ENCODE results near the gene STARD3. TPM values are rescaled to one million over a fixed set of nuclear protein-coding genes. Genes with fewer than 3 reads are reported as not detected.

STARD3 gene
- total RNA-seq, 1 experiment from 2014 or later = 44.8 TPM

DNA sequence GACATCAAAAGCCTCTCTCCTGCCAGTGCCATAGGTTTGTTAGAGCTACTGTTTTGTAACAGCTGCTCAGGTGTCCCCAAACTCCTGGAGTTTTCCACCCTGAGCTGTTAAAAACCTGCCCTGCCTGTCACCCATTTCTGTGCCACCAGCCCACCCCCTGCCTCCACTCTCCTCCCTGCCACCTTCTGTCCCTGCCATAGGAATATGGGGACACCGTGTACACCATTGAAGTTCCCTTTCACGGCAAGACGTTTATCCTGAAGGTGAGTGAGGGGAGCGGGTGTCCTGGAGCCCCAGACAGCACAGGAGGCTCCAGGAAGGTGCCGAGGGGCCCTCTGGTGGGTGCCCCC, 23.0 kb downstream of the STARD3 start:
- TF ChIP-seq POLR2AphosphoS5 (IDR thresholded peaks at IDR 0.05; ENCODE audit: low read depth, low read length) = no peak
- TF ChIP-seq, protein P1, sequence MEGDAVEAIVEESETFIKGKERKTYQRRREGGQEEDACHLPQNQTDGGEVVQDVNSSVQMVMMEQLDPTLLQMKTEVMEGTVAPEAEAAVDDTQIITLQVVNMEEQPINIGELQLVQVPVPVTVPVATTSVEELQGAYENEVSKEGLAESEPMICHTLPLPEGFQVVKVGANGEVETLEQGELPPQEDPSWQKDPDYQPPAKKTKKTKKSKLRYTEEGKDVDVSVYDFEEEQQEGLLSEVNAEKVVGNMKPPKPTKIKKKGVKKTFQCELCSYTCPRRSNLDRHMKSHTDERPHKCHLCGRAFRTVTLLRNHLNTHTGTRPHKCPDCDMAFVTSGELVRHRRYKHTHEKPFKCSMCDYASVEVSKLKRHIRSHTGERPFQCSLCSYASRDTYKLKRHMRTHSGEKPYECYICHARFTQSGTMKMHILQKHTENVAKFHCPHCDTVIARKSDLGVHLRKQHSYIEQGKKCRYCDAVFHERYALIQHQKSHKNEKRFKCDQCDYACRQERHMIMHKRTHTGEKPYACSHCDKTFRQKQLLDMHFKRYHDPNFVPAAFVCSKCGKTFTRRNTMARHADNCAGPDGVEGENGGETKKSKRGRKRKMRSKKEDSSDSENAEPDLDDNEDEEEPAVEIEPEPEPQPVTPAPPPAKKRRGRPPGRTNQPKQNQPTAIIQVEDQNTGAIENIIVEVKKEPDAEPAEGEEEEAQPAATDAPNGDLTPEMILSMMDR (IDR thresholded peaks at IDR 0.05) = no peak
- no peak for TF ChIP-seq TCF7L2 (IDR thresholded peaks at IDR 0.05; ENCODE audit: low read depth, low read length)
- TF ChIP-seq SIN3A (IDR thresholded peaks at IDR 0.05; ENCODE audit: borderline replicate concordance, insufficient read depth, low read depth, low read length) = no peak
- TF ChIP-seq, protein P2, sequence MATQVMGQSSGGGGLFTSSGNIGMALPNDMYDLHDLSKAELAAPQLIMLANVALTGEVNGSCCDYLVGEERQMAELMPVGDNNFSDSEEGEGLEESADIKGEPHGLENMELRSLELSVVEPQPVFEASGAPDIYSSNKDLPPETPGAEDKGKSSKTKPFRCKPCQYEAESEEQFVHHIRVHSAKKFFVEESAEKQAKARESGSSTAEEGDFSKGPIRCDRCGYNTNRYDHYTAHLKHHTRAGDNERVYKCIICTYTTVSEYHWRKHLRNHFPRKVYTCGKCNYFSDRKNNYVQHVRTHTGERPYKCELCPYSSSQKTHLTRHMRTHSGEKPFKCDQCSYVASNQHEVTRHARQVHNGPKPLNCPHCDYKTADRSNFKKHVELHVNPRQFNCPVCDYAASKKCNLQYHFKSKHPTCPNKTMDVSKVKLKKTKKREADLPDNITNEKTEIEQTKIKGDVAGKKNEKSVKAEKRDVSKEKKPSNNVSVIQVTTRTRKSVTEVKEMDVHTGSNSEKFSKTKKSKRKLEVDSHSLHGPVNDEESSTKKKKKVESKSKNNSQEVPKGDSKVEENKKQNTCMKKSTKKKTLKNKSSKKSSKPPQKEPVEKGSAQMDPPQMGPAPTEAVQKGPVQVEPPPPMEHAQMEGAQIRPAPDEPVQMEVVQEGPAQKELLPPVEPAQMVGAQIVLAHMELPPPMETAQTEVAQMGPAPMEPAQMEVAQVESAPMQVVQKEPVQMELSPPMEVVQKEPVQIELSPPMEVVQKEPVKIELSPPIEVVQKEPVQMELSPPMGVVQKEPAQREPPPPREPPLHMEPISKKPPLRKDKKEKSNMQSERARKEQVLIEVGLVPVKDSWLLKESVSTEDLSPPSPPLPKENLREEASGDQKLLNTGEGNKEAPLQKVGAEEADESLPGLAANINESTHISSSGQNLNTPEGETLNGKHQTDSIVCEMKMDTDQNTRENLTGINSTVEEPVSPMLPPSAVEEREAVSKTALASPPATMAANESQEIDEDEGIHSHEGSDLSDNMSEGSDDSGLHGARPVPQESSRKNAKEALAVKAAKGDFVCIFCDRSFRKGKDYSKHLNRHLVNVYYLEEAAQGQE (IDR thresholded peaks at IDR 0.05; ENCODE audit: insufficient read depth in 1 of 2, low read depth in 2 of 2, low read length in 1 of 2) = no peak
- peaks cover 20% of the 10 kb centered on the region for H3K4me1 ChIP-seq (ENCODE audit: control insufficient read depth, insufficient read depth, low read length)
- no peaks in the 10 kb centered on the region for H3K36me3 ChIP-seq (ENCODE audit: control insufficient read depth, insufficient read depth, low read length)
- intact Hi-C loops (cut with micrococcal nuclease; ENCODE audit: unreplicated experiment) (no loop called here), in situ Hi-C loops (cut with HindIII; ENCODE audit: low pct_unique_long_range_greater_than_20kb, low sequenced_read_pairs) (no loop called here)
- H3K27me3 ChIP-seq (ENCODE audit: control insufficient read depth, insufficient read depth, low read length) = no peaks in the 10 kb centered on the region
- ATAC-seq (no peak), DNase-seq (ENCODE audit: low read depth, low spot score) (no peak)
- H3K9me3 ChIP-seq (ENCODE audit: control insufficient read depth, insufficient read depth, low read depth, low read length) = no peaks in the 10 kb centered on the region
- no peak overlapping the region for H3K4me3 ChIP-seq (ENCODE audit: low read depth in 2 of 2, low read length in 2 of 2)
- ChIA-PET POLR2A (interaction anchor here (0.6 kb wide), 1 partner anchor 47 kb away, joined by 4 read pairs; no protein-coding TSS in a partner anchor), CTCF (interaction anchor here (0.7 kb wide), 1 partner anchor 41 kb away, joined by 3 read pairs; no protein-coding TSS in a partner anchor)
- H3K27ac ChIP-seq (ENCODE audit: low read length) = no peak overlapping the region
- no TSS peak for BruUV-seq (replicated peaks)

DNA sequence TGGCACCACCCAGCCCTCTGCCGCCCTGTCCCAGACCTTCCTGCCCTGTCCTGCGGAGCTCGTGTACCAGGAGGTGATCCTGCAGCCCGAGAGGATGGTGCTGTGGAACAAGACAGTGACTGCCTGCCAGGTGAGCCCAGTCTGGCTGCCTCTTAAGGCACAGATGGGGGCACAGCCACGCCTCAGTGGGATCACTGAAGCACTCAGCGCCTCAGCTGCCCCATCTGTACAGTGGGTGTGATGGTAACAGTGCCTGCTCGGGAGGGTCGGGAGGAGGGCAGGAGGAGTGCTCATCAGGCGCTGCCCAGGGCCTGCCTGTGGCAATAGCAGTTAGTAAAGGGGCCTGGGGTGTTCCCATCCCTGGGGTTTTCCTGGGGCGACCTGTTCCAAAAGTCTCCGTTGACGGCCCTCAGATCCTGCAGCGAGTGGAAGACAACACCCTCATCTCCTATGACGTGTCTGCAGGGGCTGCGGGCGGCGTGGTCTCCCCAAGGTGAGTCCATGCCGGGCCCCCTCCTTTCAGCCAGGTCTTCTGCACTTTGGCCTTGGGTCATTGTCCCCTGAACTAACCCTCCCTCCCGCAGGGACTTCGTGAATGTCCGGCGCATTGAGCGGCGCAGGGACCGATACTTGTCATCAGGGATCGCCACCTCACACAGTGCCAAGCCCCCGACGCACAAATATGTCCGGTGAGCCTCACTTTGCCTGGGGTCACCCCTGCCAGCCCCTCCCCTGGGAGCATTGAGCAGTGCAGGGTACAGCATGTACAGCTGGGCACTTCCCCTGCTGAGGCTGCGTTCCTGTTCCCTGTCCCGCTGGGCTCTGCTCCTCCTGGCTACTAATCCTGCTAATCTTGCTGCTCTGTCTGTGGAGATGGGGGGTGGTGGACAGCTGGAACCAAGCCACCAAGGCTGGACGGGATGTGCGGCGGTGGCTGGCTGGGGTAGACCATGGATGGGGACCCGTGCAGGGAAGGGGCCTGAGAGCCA, 23.7 kb downstream of the STARD3 start:
- H3K27me3 ChIP-seq (ENCODE audit: control insufficient read depth, insufficient read depth, low read length) = no peaks in the 10 kb centered on the region
- H3K4me3 ChIP-seq (ENCODE audit: low read depth in 2 of 2, low read length in 2 of 2) = no peak overlapping the region
- intact Hi-C loops (cut with micrococcal nuclease; ENCODE audit: unreplicated experiment) (no loop called here), in situ Hi-C loops (cut with HindIII; ENCODE audit: low pct_unique_long_range_greater_than_20kb, low sequenced_read_pairs) (no loop called here)
- POLR2A ChIA-PET = interaction anchor here (0.6 kb wide), 1 partner anchor 48 kb away, joined by 4 read pairs; no protein-coding TSS in a partner anchor
- no TSS peak for BruUV-seq (replicated peaks)
- TF ChIP-seq SIN3A (IDR thresholded peaks at IDR 0.05; ENCODE audit: borderline replicate concordance, insufficient read depth, low read depth, low read length) (no peak), POLR2AphosphoS5 (IDR thresholded peaks at IDR 0.05; ENCODE audit: low read depth, low read length) (no peak)
- TF ChIP-seq, protein P1 (IDR thresholded peaks at IDR 0.05) = no peak
- TF ChIP-seq, protein P2 (IDR thresholded peaks at IDR 0.05; ENCODE audit: insufficient read depth in 1 of 2, low read depth in 2 of 2, low read length in 1 of 2) = no peak
- H3K36me3 ChIP-seq (ENCODE audit: control insufficient read depth, insufficient read depth, low read length) = no peaks in the 10 kb centered on the region
- no peak for ATAC-seq
- CTCF ChIA-PET = no interaction called here
- no peak overlapping the region for H3K27ac ChIP-seq (ENCODE audit: low read length)
- peaks cover 26% of the 10 kb centered on the region for H3K4me1 ChIP-seq (ENCODE audit: control insufficient read depth, insufficient read depth, low read length)
- no peaks in the 10 kb centered on the region for H3K9me3 ChIP-seq (ENCODE audit: control insufficient read depth, insufficient read depth, low read depth, low read length)
- no peak for DNase-seq (ENCODE audit: low read depth, low spot score)
